ENCODE results near the gene IMP4. TPM values are rescaled to one million over a fixed set of nuclear protein-coding genes. Genes with fewer than 3 reads are reported as not detected.
"Not testable (repeated sequence)": the region's sequence is repeated elsewhere in the genome, so short reads cannot be mapped to it uniquely, and the experiment has no call there.

The IMP4 gene
- total RNA-seq, 2 donors from 2014 or later = 50.6 to 117 TPM

DNA sequence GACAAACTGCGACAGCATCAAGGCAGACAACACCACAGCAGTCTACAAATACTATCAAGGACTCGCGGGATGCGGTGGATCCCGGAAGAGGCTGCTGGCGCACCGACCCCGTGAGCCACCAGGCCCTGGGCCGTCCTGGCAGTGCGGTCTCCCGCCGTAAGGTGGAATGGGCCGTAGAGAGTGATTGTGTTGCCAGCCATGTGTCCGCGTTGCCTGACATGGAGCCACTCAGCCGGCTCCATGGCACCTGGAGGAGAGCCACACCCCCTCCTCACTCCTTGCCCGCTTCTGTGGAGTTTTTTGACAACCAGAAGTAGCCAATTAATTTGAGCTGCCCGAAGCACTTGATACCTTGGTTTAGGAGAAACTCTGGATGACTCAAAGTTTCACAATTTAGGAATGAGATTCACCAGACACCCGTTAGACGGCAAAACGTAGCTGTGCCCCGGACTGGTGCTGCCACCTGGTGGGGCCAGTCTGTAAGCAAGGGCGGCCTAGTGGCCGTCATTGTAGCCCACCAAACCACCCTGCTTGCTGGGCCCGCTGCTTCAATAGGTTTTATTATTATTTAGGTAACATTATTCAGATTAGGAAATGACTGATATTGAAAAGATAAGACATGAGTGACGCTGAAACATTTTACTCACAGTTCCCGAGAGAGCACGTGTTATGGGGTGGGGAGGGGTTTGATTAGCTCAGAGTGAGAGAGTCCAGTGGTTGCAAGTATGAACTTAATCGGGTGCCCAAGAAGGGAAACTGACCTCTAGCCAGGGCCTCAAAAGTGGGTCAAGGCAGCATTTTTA, 10.2 kb upstream of the IMP4 start:
- Histone ChIP-seq H3K4me3 (no peak overlapping the region), H3K9ac (ENCODE audit: low read depth in 2 of 2, low read length in 2 of 2) (no peak overlapping the region), H3K4me1 (no peaks in the 10 kb centered on the region), H3K27me3 (peaks cover 3% of the 10 kb centered on the region), H3K9me3 (no peaks in the 10 kb centered on the region), H3K36me3 (no peaks in the 10 kb centered on the region), H3K27ac (no peak overlapping the region)
- TF ChIP-seq, protein P1, sequence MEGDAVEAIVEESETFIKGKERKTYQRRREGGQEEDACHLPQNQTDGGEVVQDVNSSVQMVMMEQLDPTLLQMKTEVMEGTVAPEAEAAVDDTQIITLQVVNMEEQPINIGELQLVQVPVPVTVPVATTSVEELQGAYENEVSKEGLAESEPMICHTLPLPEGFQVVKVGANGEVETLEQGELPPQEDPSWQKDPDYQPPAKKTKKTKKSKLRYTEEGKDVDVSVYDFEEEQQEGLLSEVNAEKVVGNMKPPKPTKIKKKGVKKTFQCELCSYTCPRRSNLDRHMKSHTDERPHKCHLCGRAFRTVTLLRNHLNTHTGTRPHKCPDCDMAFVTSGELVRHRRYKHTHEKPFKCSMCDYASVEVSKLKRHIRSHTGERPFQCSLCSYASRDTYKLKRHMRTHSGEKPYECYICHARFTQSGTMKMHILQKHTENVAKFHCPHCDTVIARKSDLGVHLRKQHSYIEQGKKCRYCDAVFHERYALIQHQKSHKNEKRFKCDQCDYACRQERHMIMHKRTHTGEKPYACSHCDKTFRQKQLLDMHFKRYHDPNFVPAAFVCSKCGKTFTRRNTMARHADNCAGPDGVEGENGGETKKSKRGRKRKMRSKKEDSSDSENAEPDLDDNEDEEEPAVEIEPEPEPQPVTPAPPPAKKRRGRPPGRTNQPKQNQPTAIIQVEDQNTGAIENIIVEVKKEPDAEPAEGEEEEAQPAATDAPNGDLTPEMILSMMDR (IDR thresholded peaks at IDR 0.05) = peak; percentile 91
- intact Hi-C loops (cut with DNase I) = loop anchor here (5.0 kb wide), 2 partner anchors 175 to 395 kb away; no protein-coding TSS in a partner anchor
- DNase-seq = peak; percentile 76

DNA sequence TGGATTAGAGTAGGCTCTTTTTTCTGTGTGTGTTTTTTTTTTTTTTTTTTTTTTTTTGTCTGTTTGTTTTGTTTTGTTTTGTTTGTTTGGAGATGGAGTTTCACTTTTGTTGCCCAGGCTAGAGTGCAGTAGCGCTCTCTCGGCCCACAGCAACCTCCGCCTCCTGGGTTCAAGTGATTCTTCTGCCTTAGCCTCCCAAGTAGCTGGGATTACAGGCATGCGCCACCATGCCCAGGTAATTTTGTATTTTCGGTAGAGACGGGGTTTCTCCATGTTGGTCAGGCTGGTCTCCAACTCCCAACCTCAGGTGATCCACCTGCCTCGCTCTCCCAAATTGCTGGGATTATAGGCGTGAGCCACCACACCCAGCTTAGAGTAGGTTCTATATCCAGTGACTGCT, 9.4 kb upstream of the IMP4 start:
- H3K4me3 ChIP-seq; H3K36me3 ChIP-seq; H3K27me3 ChIP-seq; H3K9me3 ChIP-seq; H3K9ac ChIP-seq (ENCODE audit: low read depth in 2 of 2, low read length in 2 of 2); H3K27ac ChIP-seq; H3K4me1 ChIP-seq; DNase-seq: not testable (repeated sequence)
- intact Hi-C loops (cut with DNase I) = loop anchor here (5.0 kb wide), 2 partner anchors 176 to 396 kb away; no protein-coding TSS in a partner anchor

DNA sequence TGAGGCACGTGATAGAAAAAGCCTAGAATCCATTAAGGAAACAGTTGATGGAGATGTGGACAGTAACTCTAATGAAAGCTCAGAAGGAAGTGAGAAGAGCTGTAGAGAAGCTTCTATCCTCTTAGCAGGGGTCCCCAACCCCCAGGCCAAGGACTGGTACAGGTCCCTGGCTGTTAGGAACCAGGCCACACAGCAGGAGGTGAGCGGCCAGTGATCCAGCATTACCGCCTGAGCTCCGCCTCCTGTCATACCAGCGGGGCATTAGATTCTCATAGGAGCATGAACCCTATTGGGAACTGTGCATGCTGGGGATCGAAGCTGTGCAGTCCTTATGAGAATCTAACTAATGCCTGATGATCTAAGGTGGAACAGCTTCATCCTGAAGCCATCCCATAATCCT, 8.7 kb upstream of the IMP4 start:
- TF ChIP-seq, protein P1 (IDR thresholded peaks at IDR 0.05) = no peak
- H3K9me3 ChIP-seq = no peaks in the 10 kb centered on the region
- intact Hi-C loops (cut with DNase I) = loop anchor here (5.0 kb wide), 2 partner anchors 177 to 397 kb away; no protein-coding TSS in a partner anchor
- H3K9ac ChIP-seq (ENCODE audit: low read depth in 2 of 2, low read length in 2 of 2) = no peak overlapping the region
- DNase-seq = no peak
- H3K27ac ChIP-seq = no peak overlapping the region
- H3K36me3 ChIP-seq = no peaks in the 10 kb centered on the region
- peaks cover 3% of the 10 kb centered on the region for H3K27me3 ChIP-seq
- no peak overlapping the region for H3K4me3 ChIP-seq
- H3K4me1 ChIP-seq = no peaks in the 10 kb centered on the region

DNA sequence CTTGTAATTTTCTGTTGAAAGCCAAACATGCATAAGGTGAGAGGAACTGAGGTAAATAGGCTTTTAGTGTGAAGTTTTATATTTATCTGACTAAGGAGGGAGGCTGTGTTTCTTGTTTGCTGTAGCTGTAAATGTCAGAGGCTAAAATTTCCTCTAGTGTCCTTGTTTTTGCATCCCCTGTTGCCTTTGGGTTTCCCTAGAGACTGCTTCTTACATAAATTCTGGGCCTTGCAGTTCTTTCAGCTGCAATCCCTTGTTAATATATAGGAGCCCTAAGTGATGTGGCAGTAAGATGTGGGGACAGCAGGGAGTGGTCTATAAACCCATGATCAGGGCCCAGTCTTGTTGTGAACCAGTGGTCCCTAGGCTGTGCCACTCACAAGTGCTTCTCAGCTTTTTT, 7.5 kb upstream of the IMP4 start:
- H3K4me1 ChIP-seq = no peaks in the 10 kb centered on the region
- no peak overlapping the region for H3K4me3 ChIP-seq
- no peak overlapping the region for H3K9ac ChIP-seq (ENCODE audit: low read depth in 2 of 2, low read length in 2 of 2)
- no peaks in the 10 kb centered on the region for H3K36me3 ChIP-seq
- H3K27ac ChIP-seq = no peak overlapping the region
- intact Hi-C loops (cut with DNase I) = loop anchor here (5.0 kb wide), 1 partner anchor 153 kb away; the partner anchor contains the start of genes MZT2B and SMPD4
- no peak for DNase-seq
- H3K9me3 ChIP-seq = no peaks in the 10 kb centered on the region
- TF ChIP-seq, protein P1 (IDR thresholded peaks at IDR 0.05) = no peak
- H3K27me3 ChIP-seq = peaks cover 3% of the 10 kb centered on the region

DNA sequence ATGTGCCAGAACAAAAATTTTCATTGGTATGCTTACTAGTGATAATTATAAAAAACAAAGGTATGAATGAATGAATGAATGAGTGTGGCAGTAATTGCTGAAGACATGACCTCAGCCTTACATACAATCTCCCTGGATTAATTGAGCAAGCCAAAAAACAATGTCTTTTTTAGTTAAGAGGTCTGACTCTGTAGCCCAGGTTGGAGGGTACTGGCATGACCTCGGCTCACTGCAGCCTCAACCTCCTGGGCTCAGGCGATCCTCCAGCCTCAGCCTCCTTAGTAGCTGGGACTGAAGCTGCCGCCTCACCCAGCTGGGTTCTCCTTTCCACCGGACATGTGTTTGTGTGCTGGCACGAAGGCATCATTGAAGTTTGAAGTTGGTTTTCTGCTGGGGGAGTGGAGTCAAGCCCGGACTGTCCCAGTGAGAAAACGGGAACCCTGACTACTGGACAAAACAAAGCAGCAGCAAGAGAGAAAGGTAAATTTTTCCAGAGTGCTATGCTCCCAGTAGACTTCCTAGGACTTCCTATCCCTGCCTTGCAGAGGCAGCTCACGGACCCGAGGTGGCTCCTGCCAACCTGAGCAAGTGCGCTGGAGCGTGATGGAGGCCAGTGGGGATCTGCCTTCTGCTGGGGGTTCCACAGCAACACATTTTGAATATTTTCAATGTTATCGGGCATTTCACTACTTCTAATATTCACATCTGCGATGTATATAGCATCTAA, 6.4 kb upstream of the IMP4 start:
- H3K4me1 ChIP-seq = no peaks in the 10 kb centered on the region
- H3K9ac ChIP-seq (ENCODE audit: low read depth in 2 of 2, low read length in 2 of 2) = no peak overlapping the region
- intact Hi-C loops (cut with DNase I) = loop anchor here (5.0 kb wide), 1 partner anchor 154 kb away; the partner anchor contains the start of genes MZT2B and SMPD4
- no peaks in the 10 kb centered on the region for H3K36me3 ChIP-seq
- H3K4me3 ChIP-seq = no peak overlapping the region
- H3K9me3 ChIP-seq = no peaks in the 10 kb centered on the region
- peak; percentile 18 for DNase-seq
- TF ChIP-seq, protein P1 (IDR thresholded peaks at IDR 0.05) = no peak
- H3K27ac ChIP-seq = no peak overlapping the region
- H3K27me3 ChIP-seq = no peaks in the 10 kb centered on the region

All from colonic mucosa (tissue), 4 donors.